Nephron progenitor cell (in vitro differentiated cells): ENCODE data around the gene HSPG2.

Source experiments
- DNase-seq: peaks from one replicate; pipeline ENCODE4 v3.0.0; 2021
- H3K27ac Mint-ChIP-seq: 2 replicates; pipeline ENCODE4 v1.8.0; 2021; ENCODE audit warnings: mild to moderate bottlenecking, moderate library complexity, mixed read lengths
- H3K27me3 Mint-ChIP-seq: 2 replicates; pipeline ENCODE4 v1.8.0; 2021; ENCODE audit warnings: mild to moderate bottlenecking, low read depth, mixed read lengths; ENCODE audit not compliant: poor library complexity
- H3K36me3 Mint-ChIP-seq: 2 replicates; pipeline ENCODE4 v1.8.0; 2021; ENCODE audit warnings: low read depth, mixed read lengths
- H3K4me1 Mint-ChIP-seq: 2 replicates; pipeline ENCODE4 v1.8.0; 2021; ENCODE audit warnings: mixed read lengths
- H3K4me3 Mint-ChIP-seq: 2 replicates; pipeline ENCODE4 v1.8.0; 2021; ENCODE audit warnings: mild to moderate bottlenecking, moderate library complexity, mixed read lengths
- H3K9me3 Mint-ChIP-seq: 2 replicates; pipeline ENCODE4 v1.8.0; 2021; ENCODE audit warnings: mild to moderate bottlenecking, moderate library complexity, mixed read lengths
- CTCF ChIP-seq: fragments of 200-600 bp; sonication (generic); IDR thresholded peaks from 2 replicates; pipeline ENCODE4 v1.5.0; 2021; ENCODE audit warnings: antibody characterized with exemption

The HSPG2 gene

GRCh38 chr1:21814241-21814918 is 122.7 kb downstream of the HSPG2 start:
- Mint-ChIP-seq H3K36me3 (no peaks in the 10 kb centered on the region), H3K4me3 (peak overlapping the region; percentile 72), H3K9me3 (no peaks in the 10 kb centered on the region), H3K27ac (no peak overlapping the region), H3K27me3 (peaks cover 31% of the 10 kb centered on the region), H3K4me1 (peaks cover 21% of the 10 kb centered on the region)
- DNase-seq: peak; percentile 76
- peak; percentile 85 for TF ChIP-seq CTCF

- no peak for DNase-seq
- H3K36me3 Mint-ChIP-seq: no peaks in the 10 kb centered on the region
- H3K4me1 Mint-ChIP-seq: peaks cover 18% of the 10 kb centered on the region
- H3K27me3 Mint-ChIP-seq: peaks cover 30% of the 10 kb centered on the region
- TF ChIP-seq CTCF: no peak
- no peaks in the 10 kb centered on the region for H3K9me3 Mint-ChIP-seq
- no peak overlapping the region for H3K4me3 Mint-ChIP-seq
- H3K27ac Mint-ChIP-seq: no peak overlapping the region
These were observed 123.6 kb downstream of the HSPG2 start for GRCh38 chr1:21813542-21813941.

- Mint-ChIP-seq H3K9me3 (no peaks in the 10 kb centered on the region), H3K4me1 (peaks cover 9% of the 10 kb centered on the region), H3K4me3 (no peak within 1 kb of the TSS), H3K27ac (no peak within 1 kb of the TSS), H3K36me3 (no peaks in the 10 kb centered on the region), H3K27me3 (peaks cover 28% of the 10 kb centered on the region)
- DNase-seq: no peak
- no peak for TF ChIP-seq CTCF
These were observed 125.2 kb downstream of the HSPG2 start, which contains the start of gene LDLRAD2 for GRCh38 chr1:21811875-21812305. TSS of gene LDLRAD2 (plus strand) at chr1:21812265. CDS start at chr1:21812452, 187 bp downstream.

GRCh38 chr1:21804536-21804935 is 132.6 kb downstream of the HSPG2 start:
- H3K4me1 Mint-ChIP-seq: no peaks in the 10 kb centered on the region
- peaks cover 21% of the 10 kb centered on the region for H3K27me3 Mint-ChIP-seq
- H3K27ac Mint-ChIP-seq: no peak overlapping the region
- no peak overlapping the region for H3K4me3 Mint-ChIP-seq
- no peak for DNase-seq
- TF ChIP-seq CTCF: no peak
- peaks cover 4% of the 10 kb centered on the region for H3K9me3 Mint-ChIP-seq
- no peaks in the 10 kb centered on the region for H3K36me3 Mint-ChIP-seq

- Mint-ChIP-seq H3K4me1 (no peaks in the 10 kb centered on the region), H3K9me3 (peaks cover 4% of the 10 kb centered on the region), H3K27ac (no peak overlapping the region), H3K27me3 (peaks cover 21% of the 10 kb centered on the region), H3K4me3 (no peak overlapping the region), H3K36me3 (no peaks in the 10 kb centered on the region)
- TF ChIP-seq CTCF: no peak
- DNase-seq: no peak
These were observed 136.0 kb downstream of the HSPG2 start for GRCh38 chr1:21801100-21801499.

GRCh38 chr1:21799730-21800129 is 137.4 kb downstream of the HSPG2 start:
- H3K4me1 Mint-ChIP-seq: no peaks in the 10 kb centered on the region
- H3K4me3 Mint-ChIP-seq: no peak overlapping the region
- peaks cover 22% of the 10 kb centered on the region for H3K27me3 Mint-ChIP-seq
- no peak overlapping the region for H3K27ac Mint-ChIP-seq
- TF ChIP-seq CTCF: no peak
- no peak for DNase-seq
- H3K36me3 Mint-ChIP-seq: no peaks in the 10 kb centered on the region
- H3K9me3 Mint-ChIP-seq: peaks cover 7% of the 10 kb centered on the region
